Neural cell (in vitro differentiated cells): ENCODE measurements around the gene FCRL6. TPM values are rescaled to one million over a fixed set of nuclear protein-coding genes. Genes with fewer than 3 reads are reported as not detected.

Source experiments
- H2AFZ ChIP-seq: fragments of 200-600, 300-800 bp; sonication (generic), shearing (Covaris generic); 2 replicates; pipeline ENCODE4 v1.6.0; 2014; ENCODE audit warnings: low read depth, mild to moderate bottlenecking, antibody characterized with exemption, low read length, moderate library complexity
- H3F3A ChIP-seq: fragments of 200-600 bp; shearing (Covaris generic); 2 replicates; pipeline ENCODE4 v1.6.1; 2016; ENCODE audit warnings: mild to moderate bottlenecking, moderate library complexity, mixed read lengths, antibody characterized with exemption, low read length; ENCODE audit not compliant: insufficient read depth, poor library complexity, severe bottlenecking
- H3K27ac ChIP-seq: fragments of 200-600, 300-800 bp; sonication (generic), shearing (Covaris generic); 2 replicates; pipeline ENCODE4 v1.5.1; 2014; ENCODE audit warnings: mild to moderate bottlenecking, low read length, moderate library complexity
- H3K27me3 ChIP-seq: fragments of 300-800, 200-600 bp; sonication (generic), shearing (Covaris generic); 2 replicates; pipeline ENCODE4 v1.6.0; 2014; ENCODE audit warnings: mild to moderate bottlenecking, low read depth, low read length, moderate library complexity; ENCODE audit not compliant: insufficient read depth
- H3K36me3 ChIP-seq: fragments of 300-800, 200-600 bp; sonication (generic), shearing (Covaris generic); 2 replicates; pipeline ENCODE4 v1.5.1; 2014; ENCODE audit warnings: mild to moderate bottlenecking, antibody characterized with exemption, low read length, moderate library complexity; ENCODE audit not compliant: insufficient read depth
- H3K4me2 ChIP-seq: fragments of 300-800, 200-600 bp; sonication (generic), shearing (Covaris generic); 2 replicates; pipeline ENCODE4 v1.6.0; 2014; ENCODE audit warnings: mild to moderate bottlenecking, low read length
- H3K4me3 ChIP-seq: fragments of 300-800, 200-600 bp; sonication (generic), shearing (Covaris generic); 2 replicates; pipeline ENCODE4 v1.5.1; 2014; ENCODE audit warnings: mild to moderate bottlenecking, low read length, moderate library complexity
- H3K79me2 ChIP-seq: fragments of 200-600 bp; shearing (Covaris generic); replicated peaks from 2 replicates; pipeline ENCODE4 v1.6.0; 2014; ENCODE audit warnings: mild to moderate bottlenecking, low read length, moderate library complexity; ENCODE audit not compliant: insufficient read depth
- H3K9ac ChIP-seq: fragments of 300-800, 200-600 bp; sonication (generic), shearing (Covaris generic); 2 replicates; pipeline ENCODE4 v1.6.1; 2016; ENCODE audit warnings: mild to moderate bottlenecking, low read length, mixed read lengths
- H3K9me2 ChIP-seq: fragments of 200-600 bp; shearing (Covaris generic); 2 replicates; pipeline ENCODE4 v1.6.1; 2016; ENCODE audit warnings: mild to moderate bottlenecking, low read length, mixed read lengths; ENCODE audit not compliant: insufficient read depth
- H3K9me3 ChIP-seq: fragments of 200-600, 300-800 bp; sonication (generic), shearing (Covaris generic); 2 replicates; pipeline ENCODE4 v1.6.1; 2016; ENCODE audit warnings: mild to moderate bottlenecking, mixed run types, low read length, moderate library complexity, mixed read lengths
- H4K20me1 ChIP-seq: fragments of 200-600 bp; shearing (Covaris generic); 2 replicates; pipeline ENCODE4 v1.6.1; 2016; ENCODE audit warnings: mild to moderate bottlenecking, mixed run types; ENCODE audit not compliant: insufficient read depth
- CTCF ChIP-seq: fragments of 450-650 bp; IDR thresholded peaks from 2 replicates; pipeline ENCODE4 v1.5.1; 2014; ENCODE audit warnings: antibody characterized with exemption, mild to moderate bottlenecking, moderate library complexity; ENCODE audit not compliant: poor library complexity, severe bottlenecking
- EP300 ChIP-seq: fragments of 450-650 bp; conservative IDR thresholded peaks from 2 replicates; pipeline ENCODE4 v1.6.1; 2014; ENCODE audit warnings: antibody characterized with exemption, mild to moderate bottlenecking, moderate library complexity; ENCODE audit not compliant: poor library complexity, severe bottlenecking
- EZH2 ChIP-seq: fragments of 200-600, 300-800 bp; shearing (Covaris generic), sonication (generic); IDR thresholded peaks from 2 replicates; pipeline ENCODE4 v1.6.1; 2014; ENCODE audit warnings: antibody characterized with exemption, low read length, borderline replicate concordance, mild to moderate bottlenecking; ENCODE audit not compliant: insufficient read depth, poor library complexity, severe bottlenecking
- MXI1 ChIP-seq: fragments of 450-650 bp; conservative IDR thresholded peaks from 2 replicates; pipeline ENCODE4 v1.6.1; 2014; ENCODE audit warnings: antibody characterized with exemption, mild to moderate bottlenecking; ENCODE audit not compliant: poor library complexity, severe bottlenecking
- POLR2AphosphoS5 ChIP-seq: IDR thresholded peaks from 2 replicates; pipeline ENCODE4 v1.6.1; 2012
- RAD21 ChIP-seq: fragments of 450-650 bp; conservative IDR thresholded peaks from 2 replicates; pipeline ENCODE4 v1.6.1; 2014; ENCODE audit warnings: antibody characterized with exemption, mild to moderate bottlenecking, moderate library complexity
- REST ChIP-seq: IDR thresholded peaks from 2 replicates; pipeline ENCODE4 v1.6.1; 2012; ENCODE audit warnings: borderline replicate concordance
- SMC3 ChIP-seq: fragments of 450-650 bp; conservative IDR thresholded peaks from 2 replicates; pipeline ENCODE4 v1.6.1; 2014; ENCODE audit warnings: antibody characterized with exemption, mild to moderate bottlenecking, moderate library complexity; ENCODE audit not compliant: poor library complexity
- TAF1 ChIP-seq: IDR thresholded peaks from 2 replicates; pipeline ENCODE4 v1.6.1; 2012; ENCODE audit warnings: low read depth
- polyA plus RNA-seq: library from polyadenylated mRNA; depleted of rRNA; stranded (reverse); fragments of >200 nt; gene quantifications from 2 replicates; pipeline ENCODE4 v1.2.3, GENCODE V29; 2014

Gene FCRL6
- polyA plus RNA-seq, 1 donor from 2014 or later, result not detected

GRCh38 chr1:159845751-159846629 is 43.8 kb downstream of the FCRL6 start:
- H3K36me3 ChIP-seq, result no peaks in the 10 kb centered on the region
- H3K4me3 ChIP-seq, result no peak overlapping the region
- H3K27ac ChIP-seq, result no peak overlapping the region
- H3K4me2 ChIP-seq, result no peak overlapping the region
- H4K20me1 ChIP-seq, result no peaks in the 10 kb centered on the region
- no peak overlapping the region for H2AFZ ChIP-seq
- no peaks in the 10 kb centered on the region for H3K9me3 ChIP-seq
- no peaks in the 10 kb centered on the region for H3K79me2 ChIP-seq
- TF ChIP-seq REST (no peak), POLR2AphosphoS5 (no peak), CTCF (no peak), EZH2 (no peak), EP300 (no peak), SMC3 (no peak), MXI1 (no peak), RAD21 (no peak), TAF1 (no peak)
- H3K9me2 ChIP-seq, result no peaks in the 10 kb centered on the region
- peaks cover 52% of the 10 kb centered on the region for H3K27me3 ChIP-seq
- H3F3A ChIP-seq, result no peaks in the 10 kb centered on the region
- H3K9ac ChIP-seq, result no peak overlapping the region

GRCh38 chr1:159847231-159847630 is 45.1 kb downstream of the FCRL6 start:
- no peak overlapping the region for H2AFZ ChIP-seq
- no peaks in the 10 kb centered on the region for H3K9me3 ChIP-seq
- TF ChIP-seq TAF1 (no peak), MXI1 (no peak), RAD21 (no peak)
- peaks cover 47% of the 10 kb centered on the region for H3K27me3 ChIP-seq
- H3F3A ChIP-seq, result no peaks in the 10 kb centered on the region
- no peaks in the 10 kb centered on the region for H3K36me3 ChIP-seq
- no peaks in the 10 kb centered on the region for H3K9me2 ChIP-seq
- no peak overlapping the region for H3K27ac ChIP-seq
- H4K20me1 ChIP-seq, result no peaks in the 10 kb centered on the region
- no peak overlapping the region for H3K4me3 ChIP-seq
- H3K4me2 ChIP-seq, result no peak overlapping the region
- no peak overlapping the region for H3K9ac ChIP-seq
- no peaks in the 10 kb centered on the region for H3K79me2 ChIP-seq
